Ramos (cell line): ENCODE measurements around the gene SETD1B.

Experiments used
- in situ Hi-C: fragments of 300-500 bp; cut with MboI; formaldehyde crosslinking; loops from one replicate; pipeline ENCODE4 v1.14.3; 2022; ENCODE audit warnings: low sequenced_read_pairs; ENCODE audit not compliant: unreplicated experiment

SETD1B gene

DNA sequence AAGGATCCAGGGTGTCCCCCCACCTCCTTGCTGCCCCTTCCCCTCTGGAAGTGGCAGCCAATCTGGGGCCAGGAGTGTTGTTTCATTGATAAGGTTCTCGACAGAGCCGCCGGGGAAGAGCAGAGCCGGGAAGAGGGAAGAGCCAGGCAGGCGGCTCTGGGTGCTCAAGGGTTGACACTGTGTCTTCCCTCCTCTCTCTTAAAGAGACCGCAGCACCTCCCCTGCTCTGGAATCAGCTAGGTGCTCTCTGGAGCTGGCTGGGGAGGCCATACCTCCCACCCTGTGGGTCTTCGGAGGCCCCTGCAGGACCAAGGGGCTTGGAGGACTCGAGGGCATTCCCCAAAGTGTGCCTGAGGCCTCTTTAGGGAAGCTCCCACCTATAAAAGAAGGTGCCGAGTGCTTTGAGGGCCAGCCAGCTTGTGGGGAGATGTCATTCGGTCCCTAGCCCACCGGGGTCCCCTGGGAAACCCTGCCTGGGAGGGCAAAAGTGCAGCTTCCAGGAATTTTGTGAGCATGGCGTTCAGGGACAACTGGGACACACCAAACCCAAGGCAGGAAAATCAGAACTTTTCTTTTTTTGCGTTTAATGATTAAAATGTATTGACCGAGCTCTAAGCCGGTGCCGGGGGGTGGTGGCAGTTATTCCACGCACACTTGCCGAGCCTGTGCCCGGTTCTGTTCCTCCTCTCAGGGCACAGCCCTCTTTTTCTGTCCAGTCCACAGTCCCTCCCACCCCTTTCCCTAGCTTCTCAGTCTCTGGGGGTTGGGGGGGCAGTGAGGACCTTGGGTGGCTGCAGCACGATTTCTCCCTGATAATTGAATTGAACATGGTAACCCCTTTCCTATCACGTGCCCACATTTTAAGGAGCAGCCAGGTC is 3.0 kb downstream of the SETD1B start:
- in situ Hi-C loops = no loop called here

- in situ Hi-C loops = no loop called here
These were observed 4.0 kb downstream of the SETD1B start for GRCh38 chr12:121807642-121808347.

DNA sequence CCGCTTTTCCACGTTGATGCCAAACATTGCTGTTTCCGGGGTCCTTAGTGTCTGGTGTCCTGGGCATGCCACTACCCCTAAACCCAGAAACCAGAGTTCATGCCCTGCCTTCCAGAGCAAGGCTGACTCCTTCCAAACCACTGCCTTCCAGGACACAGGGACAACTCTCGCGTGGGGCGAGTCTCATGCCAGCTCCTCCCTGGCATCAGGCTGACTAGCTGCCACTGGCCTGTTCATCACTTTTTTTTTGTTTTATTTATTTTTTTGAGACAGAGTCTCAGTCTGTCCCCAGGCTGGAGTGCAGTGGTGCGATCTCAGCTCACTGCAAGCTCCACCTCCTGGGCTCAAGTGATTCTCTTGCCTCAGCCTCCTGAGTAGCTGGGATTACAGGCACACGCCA is 4.8 kb downstream of the SETD1B start:
- in situ Hi-C loops = no loop called here

- in situ Hi-C loops = no loop called here
These were observed 5.9 kb downstream of the SETD1B start for GRCh38 chr12:121809712-121810116.

DNA sequence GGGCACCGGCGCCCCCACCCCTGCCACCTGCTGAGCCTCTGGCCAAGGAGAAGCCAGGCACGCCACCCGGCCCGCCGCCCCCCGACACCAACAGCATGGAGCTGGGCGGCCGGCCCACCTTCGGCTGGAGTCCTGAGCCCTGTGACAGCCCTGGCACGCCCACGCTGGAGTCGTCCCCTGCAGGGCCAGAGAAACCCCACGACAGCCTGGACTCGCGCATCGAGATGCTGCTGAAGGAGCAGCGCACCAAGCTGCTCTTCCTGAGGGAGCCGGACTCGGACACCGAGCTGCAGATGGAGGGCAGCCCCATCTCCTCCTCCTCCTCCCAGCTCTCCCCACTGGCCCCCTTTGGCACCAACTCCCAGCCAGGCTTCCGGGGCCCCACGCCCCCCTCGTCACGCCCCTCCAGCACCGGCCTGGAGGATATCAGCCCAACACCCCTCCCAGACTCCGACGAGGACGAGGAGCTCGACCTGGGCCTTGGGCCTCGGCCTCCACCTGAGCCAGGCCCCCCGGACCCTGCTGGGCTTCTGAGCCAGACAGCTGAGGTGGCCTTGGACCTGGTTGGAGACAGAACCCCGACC is 6.5 kb downstream of the SETD1B start:
- in situ Hi-C loops = no loop called here

DNA sequence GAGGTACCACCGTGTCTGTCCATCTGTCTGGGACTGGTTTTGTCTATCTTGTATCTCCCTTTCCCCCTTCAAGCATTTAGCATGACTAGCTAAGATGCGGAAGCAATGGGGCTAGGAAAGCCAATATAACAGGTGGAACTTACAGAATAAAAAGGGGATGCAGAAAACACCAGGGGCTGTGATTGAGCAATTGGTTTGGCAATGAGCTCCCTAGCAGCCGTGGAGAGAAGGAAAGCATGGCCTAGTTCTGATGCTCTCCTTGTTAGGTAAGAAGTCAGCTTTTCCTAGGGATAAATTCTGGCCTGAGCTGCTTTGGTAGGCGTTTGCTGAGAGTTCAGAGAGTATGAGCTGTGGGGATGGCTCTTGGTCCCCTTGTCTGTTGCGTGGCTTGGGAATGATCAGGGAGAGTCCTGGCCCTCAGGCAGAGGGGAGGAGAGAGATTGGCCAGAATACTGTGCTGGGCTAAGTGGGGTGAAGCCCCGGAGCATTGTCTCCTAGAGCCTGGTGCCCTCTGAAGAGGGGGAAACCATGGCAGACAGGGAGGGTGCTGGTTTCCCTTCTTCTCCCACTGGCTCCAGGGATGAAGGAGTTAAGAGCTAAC is 7.1 kb downstream of the SETD1B start:
- in situ Hi-C loops = no loop called here

DNA sequence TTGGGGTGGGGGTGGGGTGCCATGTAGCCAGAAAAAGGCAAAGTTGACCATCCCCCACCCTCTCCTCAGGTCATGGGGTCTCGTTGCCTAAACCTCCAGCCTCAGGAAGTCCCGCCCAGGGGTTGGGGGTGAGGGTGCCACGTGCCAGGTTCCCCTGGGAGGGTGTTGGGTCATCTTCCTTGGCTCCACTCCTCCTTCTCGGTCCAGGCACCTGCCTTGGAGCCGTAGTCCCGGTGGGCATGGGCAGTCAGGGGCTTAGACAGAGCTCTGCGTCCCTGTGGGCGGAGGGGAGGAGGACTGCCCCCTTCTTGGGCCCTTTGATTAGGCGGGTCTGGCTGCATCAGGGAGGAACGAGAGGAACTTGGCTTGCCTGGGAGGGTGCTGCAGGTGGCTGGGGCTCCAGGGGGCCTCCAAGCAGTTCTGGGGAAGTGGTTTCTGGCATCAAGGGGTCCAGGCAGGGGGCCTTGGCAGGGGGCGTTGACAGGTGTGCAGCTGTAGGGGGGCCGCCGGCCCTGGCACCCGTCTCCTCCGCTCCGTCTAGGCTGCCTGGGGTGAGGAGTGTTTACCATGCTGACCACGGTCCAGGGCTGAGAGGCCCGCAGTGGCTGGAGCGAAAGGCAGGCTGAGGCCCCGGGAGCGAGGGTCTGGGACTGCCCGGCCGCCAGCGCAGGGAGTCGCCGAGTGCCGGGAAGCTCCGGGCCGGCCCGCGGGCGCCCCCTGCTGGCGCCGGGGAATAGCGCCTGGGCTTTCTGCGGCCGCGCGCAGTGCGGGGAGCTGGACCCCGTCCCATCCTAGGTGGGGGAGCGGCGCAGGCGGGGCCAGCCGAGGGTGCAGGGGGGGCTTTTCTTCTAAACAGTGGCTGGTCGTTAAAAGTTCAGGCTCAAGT is 7.9 kb downstream of the SETD1B start:
- in situ Hi-C loops = no loop called here

DNA sequence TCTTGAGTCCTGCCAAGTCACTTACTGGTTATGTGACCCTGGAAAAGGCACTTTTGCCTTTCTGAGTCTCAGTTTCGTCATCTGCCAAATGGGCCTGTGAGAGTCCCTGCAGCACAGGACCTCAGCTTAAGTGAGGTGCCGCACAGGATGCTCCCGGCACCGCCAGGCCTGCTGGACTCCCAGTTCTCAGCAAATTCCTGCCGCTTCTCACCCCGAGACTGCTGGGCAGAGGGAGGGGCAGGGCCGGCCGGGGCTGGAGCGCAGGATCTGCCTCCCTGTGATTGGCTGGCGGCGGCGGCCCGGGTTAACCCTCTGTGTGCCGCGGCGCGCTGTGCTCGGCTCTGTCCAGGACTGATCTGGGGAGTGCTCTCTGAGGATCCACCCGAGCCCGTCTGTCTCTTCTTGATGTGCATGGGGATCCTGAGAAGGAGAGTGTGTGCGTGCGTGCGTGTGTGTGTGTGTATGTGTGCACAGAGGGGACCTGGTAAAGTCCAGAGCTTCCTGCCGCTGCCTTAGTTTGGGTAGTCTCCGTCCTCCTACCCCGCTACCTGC is 8.6 kb downstream of the SETD1B start:
- in situ Hi-C loops = no loop called here

DNA sequence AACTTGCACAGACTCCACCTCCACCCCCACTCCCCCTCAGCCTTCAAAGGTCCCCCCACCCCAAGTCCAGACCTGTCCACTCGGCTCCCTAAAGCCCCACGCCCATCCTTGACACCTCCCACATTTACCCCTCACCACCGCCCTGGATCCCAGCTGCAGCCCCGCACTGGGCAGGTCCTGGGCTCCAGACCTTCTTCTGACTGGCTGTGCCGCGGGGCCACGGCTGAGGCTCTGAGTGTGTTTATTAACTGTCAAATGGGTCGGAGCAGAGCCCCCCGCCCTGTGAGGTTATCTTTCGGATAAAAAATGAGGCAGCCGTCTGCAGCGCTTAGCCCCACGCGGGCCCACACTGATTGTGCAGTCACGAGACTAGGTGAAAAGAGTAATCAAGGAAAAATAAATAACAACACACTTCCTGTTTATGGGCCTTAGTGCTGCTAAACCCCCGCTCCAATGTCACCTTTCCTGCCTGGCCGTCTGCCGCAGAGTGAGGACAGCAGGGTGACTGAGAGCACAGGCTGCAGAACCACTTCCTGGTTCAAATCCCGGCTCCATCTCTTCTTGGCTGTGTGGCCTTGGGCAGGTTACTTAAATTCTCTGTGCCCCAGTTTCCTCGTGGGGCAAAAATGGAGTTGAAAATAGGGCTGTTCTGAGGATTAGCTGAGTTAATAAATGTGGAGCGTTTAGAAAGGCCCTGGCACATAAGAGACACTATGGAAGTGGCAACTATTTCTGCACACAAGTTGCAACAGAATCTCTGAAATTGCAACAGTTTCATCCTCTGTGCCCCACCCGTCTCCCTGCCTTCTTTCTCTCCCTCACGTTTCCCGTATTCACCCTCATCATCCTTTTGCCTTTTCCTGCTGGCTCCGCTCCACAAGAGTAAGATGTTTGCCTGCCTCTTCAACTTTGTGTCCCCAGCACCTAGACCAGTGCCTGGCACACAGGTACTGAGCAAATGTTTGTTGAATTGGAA is 9.4 kb downstream of the SETD1B start:
- in situ Hi-C loops = no loop called here

DNA sequence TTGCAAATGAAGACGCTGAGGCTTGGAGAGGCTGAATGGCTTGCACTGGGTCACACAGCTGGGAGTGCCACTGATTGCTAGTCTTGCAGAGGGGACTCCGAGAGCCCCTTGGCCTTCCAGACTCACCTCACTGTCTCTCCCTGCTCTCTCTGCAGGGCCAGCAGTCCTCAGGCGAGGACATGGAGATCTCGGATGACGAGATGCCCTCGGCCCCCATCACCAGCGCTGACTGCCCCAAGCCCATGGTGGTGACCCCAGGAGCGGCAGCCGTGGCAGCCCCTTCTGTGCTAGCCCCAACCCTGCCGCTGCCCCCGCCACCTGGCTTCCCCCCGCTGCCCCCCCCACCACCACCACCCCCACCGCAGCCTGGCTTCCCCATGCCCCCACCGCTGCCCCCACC is 10.1 kb downstream of the SETD1B start:
- in situ Hi-C loops = no loop called here

DNA sequence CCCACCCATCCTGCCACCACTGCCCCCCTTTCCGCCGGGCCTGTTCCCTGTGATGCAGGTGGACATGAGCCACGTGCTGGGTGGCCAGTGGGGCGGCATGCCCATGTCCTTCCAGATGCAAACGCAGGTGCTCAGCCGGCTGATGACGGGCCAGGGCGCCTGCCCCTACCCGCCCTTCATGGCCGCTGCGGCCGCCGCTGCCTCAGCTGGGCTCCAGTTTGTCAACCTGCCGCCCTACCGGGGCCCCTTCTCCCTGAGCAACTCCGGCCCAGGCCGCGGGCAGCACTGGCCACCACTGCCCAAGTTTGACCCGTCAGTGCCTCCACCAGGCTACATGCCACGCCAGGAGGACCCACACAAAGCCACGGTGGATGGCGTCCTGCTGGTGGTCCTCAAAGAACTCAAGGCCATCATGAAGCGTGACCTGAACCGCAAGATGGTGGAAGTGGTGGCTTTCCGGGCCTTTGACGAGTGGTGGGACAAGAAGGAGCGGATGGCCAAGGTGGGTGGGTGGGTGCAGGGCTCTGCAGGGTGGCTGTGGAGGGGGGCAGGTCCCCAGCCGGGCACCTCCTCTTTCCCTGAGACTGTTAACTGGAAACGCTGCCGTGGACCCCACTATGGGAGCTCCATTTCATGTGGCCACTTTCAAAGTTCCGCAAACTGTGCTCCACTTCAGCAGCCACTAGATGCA is 10.8 kb downstream of the SETD1B start:
- in situ Hi-C loops = no loop called here

DNA sequence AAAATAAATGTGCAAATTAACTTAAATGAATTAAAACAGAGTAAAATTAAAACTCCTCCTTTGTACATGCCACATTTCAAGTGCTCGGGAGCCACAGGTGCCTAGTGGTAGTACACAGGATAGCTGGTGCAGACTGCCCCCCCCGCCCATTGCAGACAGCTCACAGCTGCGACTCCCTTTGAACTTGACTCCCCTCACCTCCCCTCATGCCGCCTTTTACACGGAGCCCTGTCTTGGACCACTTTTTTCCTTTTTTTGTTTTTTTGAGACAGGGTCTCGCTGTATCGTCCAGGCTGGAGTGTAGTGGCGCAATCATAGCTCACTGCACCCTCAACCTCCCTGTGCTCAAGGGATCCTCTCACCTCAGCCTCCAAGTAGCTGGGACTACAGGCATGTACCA is 11.5 kb downstream of the SETD1B start:
- in situ Hi-C loops = no loop called here

DNA sequence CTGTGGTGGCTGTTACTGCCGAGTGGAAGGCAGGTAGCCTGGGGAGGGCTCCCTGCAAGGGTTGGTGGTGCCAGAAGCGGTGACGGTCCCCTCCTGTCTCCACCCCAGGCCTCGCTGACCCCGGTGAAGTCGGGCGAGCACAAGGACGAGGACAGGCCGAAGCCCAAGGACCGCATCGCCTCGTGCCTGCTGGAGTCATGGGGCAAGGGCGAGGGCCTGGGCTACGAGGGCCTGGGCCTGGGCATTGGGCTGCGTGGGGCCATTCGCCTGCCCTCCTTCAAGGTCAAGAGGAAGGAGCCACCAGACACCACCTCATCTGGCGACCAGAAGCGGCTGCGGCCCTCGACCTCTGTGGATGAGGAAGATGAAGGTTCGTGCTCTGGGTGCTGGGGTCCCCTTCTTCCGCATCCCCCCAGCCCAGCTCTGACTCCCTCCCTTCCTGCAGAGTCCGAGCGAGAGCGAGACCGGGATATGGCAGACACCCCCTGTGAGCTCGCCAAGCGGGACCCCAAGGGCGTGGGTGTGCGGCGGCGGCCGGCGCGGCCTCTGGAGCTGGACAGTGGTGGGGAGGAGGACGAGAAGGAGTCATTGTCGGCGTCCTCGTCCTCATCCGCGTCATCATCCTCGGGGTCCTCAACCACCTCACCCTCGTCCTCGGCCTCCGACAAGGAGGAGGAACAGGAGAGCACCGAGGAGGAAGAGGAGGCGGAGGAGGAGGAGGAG is 13.3 kb downstream of the SETD1B start:
- in situ Hi-C loops = no loop called here

- in situ Hi-C loops = no loop called here
These were observed 13.8 kb downstream of the SETD1B start for GRCh38 chr12:121817648-121818043.

DNA sequence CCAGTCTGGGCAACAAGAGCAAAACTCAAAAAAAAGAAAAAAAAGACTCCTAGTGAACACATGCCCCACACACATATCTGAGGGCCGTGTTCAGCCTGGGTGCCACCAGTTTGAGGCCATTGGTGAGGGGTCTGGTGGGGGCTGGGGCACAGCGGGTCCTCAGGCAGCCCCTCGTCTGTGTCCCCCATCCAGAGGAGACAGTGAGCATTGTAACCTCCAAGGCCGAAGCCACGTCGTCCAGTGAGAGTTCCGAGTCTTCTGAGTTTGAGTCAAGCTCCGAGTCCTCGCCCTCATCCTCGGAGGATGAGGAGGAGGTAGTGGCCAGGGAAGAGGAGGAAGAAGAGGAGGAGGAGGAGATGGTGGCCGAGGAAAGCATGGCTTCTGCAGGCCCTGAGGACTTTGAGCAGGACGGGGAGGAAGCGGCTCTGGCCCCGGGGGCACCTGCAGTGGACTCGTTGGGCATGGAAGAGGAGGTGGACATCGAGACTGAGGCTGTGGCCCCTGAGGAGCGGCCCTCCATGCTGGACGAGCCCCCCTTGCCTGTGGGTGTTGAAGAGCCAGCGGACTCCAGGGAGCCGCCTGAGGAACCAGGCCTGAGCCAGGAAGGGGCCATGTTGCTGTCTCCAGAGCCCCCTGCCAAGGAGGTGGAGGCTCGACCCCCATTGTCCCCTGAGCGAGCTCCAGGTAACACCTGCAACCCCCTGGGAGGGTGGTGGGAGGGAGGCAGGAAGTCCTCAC is 15.6 kb downstream of the SETD1B start:
- in situ Hi-C loops = no loop called here

GRCh38 chr12:121820056-121820455 is 16.2 kb downstream of the SETD1B start:
- in situ Hi-C loops = no loop called here
